NCI-H69 (cell line): ENCODE data around the gene ERAL1.
"Not testable (repeated sequence)": the region's sequence is repeated elsewhere in the genome, so short reads cannot be mapped to it uniquely, and the experiment has no call there.

Source experiments
- DNase-seq: peaks from one replicate; lab custom pipeline; 2025; lab: John Stamatoyannopoulos, UW

ERAL1 gene

GRCh38 chr17:28879886-28880571, 25.2 kb downstream of the ERAL1 start:
- no peak for DNase-seq

GRCh38 chr17:28880572-28880945, 25.7 kb downstream of the ERAL1 start:
- no peak for DNase-seq

- no peak for DNase-seq
Observed at GRCh38 chr17:28881533-28882056, 26.8 kb downstream of the ERAL1 start.

GRCh38 chr17:28882154-28882895, 27.5 kb downstream of the ERAL1 start:
- DNase-seq = no peak

GRCh38 chr17:28883967-28884702, 29.3 kb downstream of the ERAL1 start:
- DNase-seq = no peak

- DNase-seq = no peak
Observed at GRCh38 chr17:28885363-28885762, 30.5 kb downstream of the ERAL1 start.

GRCh38 chr17:28885951-28886350, 31.1 kb downstream of the ERAL1 start:
- DNase-seq = no peak

GRCh38 chr17:28887871-28888471, 33.2 kb downstream of the ERAL1 start:
- no peak for DNase-seq

GRCh38 chr17:28888832-28889231, 34.0 kb downstream of the ERAL1 start:
- no peak for DNase-seq

GRCh38 chr17:28889996-28890395, 35.2 kb downstream of the ERAL1 start:
- DNase-seq = no peak

- no peak for DNase-seq
Observed at GRCh38 chr17:28891201-28891600, 36.4 kb downstream of the ERAL1 start.

GRCh38 chr17:28892024-28892423, 37.2 kb downstream of the ERAL1 start:
- no peak for DNase-seq

- not testable (repeated sequence) for DNase-seq
Observed at GRCh38 chr17:28893248-28894183, 38.7 kb downstream of the ERAL1 start.

- DNase-seq = no peak
Observed at GRCh38 chr17:28895794-28896447, 41.1 kb downstream of the ERAL1 start.

- no peak for DNase-seq
Observed at GRCh38 chr17:28896491-28896883, 41.7 kb downstream of the ERAL1 start.

- peak; percentile 84 for DNase-seq
Observed at GRCh38 chr17:28896884-28897768, 42.3 kb downstream of the ERAL1 start, which contains the start of gene FLOT2. Gene FLOT2 (minus strand): TSS chr17:28897733. CDS start chr17:28897574, 159 bp downstream.

- no peak for DNase-seq
Observed at GRCh38 chr17:28897769-28898526, 43.1 kb downstream of the ERAL1 start.

- no peak for DNase-seq
Observed at GRCh38 chr17:28898527-28898955, 43.7 kb downstream of the ERAL1 start.
